Testis (tissue), 2 donors: ENCODE measurements around the gene GLI1.

ENCODE experiments used
- CTCF ChIP-seq, 3 experiments: fragments of 450-650 bp in 2 of 3; fragments of 200-600 bp in 1 of 3; sonication (generic) in 1 of 3; IDR thresholded peaks; one replicate each; pipeline ENCODE4 v1.5.1; 2016 to 2019; ENCODE audit warnings: antibody characterized with exemption in 3 of 3, mild to moderate bottlenecking in 2 of 3, moderate library complexity in 1 of 3
- POLR2A ChIP-seq: fragments of 450-650 bp; IDR thresholded peaks from one replicate; pipeline ENCODE4 v1.6.1; 2017; ENCODE audit warnings: antibody characterized with exemption, mild to moderate bottlenecking, moderate library complexity

- no peak for TF ChIP-seq CTCF (IDR thresholded peaks at IDR 0.05)
- no peak for TF ChIP-seq POLR2A
Observed at GRCh38 chr12:57517187-57517586, 57.6 kb downstream of the GLI1 start.
